Keratinocyte (primary cell): ENCODE data around the gene COX4I2. TPM values are rescaled to one million over a fixed set of nuclear protein-coding genes. Genes with fewer than 3 reads are reported as not detected.

Experiments
- DNase-seq: peaks from one replicate; pipeline ENCODE4 v3.0.0-alpha.2; 2011; ENCODE audit warnings: low read depth, missing footprints, low spot score
- FAIRE-seq: peaks from 2 replicates; lab custom pipeline; 2011; peaks lifted over from hg19 to GRCh38; lab: Jason Lieb, UNC
- H2AFZ ChIP-seq: 2 replicates; pipeline ENCODE4 v1.6.0; 2012; ENCODE audit warnings: low read length, control low read depth, inconsistent platforms; ENCODE audit not compliant: control insufficient read depth
- H3K27ac ChIP-seq: 2 replicates; pipeline ENCODE4 v1.5.1; 2011; ENCODE audit warnings: low read length; ENCODE audit not compliant: control insufficient read depth, insufficient read depth
- H3K27me3 ChIP-seq: 3 replicates; pipeline ENCODE4 v1.6.0; 2011; ENCODE audit warnings: low read length; ENCODE audit not compliant: control insufficient read depth, insufficient read depth; ENCODE audit errors: extremely low read depth
- H3K36me3 ChIP-seq, 2 experiments: 2 replicates in 1 of 2; 3 replicates in 1 of 2; pipeline ENCODE4 v1.5.1; 2011; ENCODE audit warnings: low read length in 2 of 2, mild to moderate bottlenecking in 1 of 2; ENCODE audit not compliant: control insufficient read depth in 2 of 2, insufficient read depth in 2 of 2; ENCODE audit errors: extremely low read depth in 1 of 2
- H3K4me1 ChIP-seq: 3 replicates; pipeline ENCODE4 v1.5.1; 2011; ENCODE audit warnings: low read length; ENCODE audit not compliant: control insufficient read depth, insufficient read depth; ENCODE audit errors: extremely low read depth
- H3K4me2 ChIP-seq: 3 replicates; pipeline ENCODE4 v1.6.0; 2011; ENCODE audit warnings: low read depth, low read length; ENCODE audit not compliant: control insufficient read depth, insufficient read depth; ENCODE audit errors: extremely low read depth
- H3K4me3 ChIP-seq, 3 experiments: fragments of 200-600 bp in 1 of 3; sonication (generic) in 1 of 3; 2 replicates in 2 of 3; 3 replicates in 1 of 3; pipeline ENCODE4 v1.5.1; 2011 to 2016; ENCODE audit warnings: low read length in 3 of 3, mild to moderate bottlenecking in 3 of 3, control low read depth in 2 of 3, inconsistent platforms in 1 of 3, low read depth in 1 of 3, mixed read lengths in 1 of 3, mixed run types in 1 of 3, moderate library complexity in 1 of 3; ENCODE audit not compliant: control insufficient read depth in 2 of 3, insufficient read depth in 2 of 3; ENCODE audit errors: extremely low read depth in 1 of 3
- H3K79me2 ChIP-seq: 2 replicates; pipeline ENCODE4 v1.6.0; 2012; ENCODE audit warnings: low read length; ENCODE audit not compliant: control insufficient read depth, insufficient read depth
- H3K9ac ChIP-seq: 3 replicates; pipeline ENCODE4 v1.6.0; 2011; ENCODE audit warnings: low read length; ENCODE audit not compliant: control insufficient read depth, insufficient read depth; ENCODE audit errors: extremely low read depth
- H3K9me1 ChIP-seq: 3 replicates; pipeline ENCODE4 v1.6.0; 2011; ENCODE audit warnings: low read length; ENCODE audit not compliant: control insufficient read depth, insufficient read depth; ENCODE audit errors: extremely low read depth
- H3K9me3 ChIP-seq: 2 replicates; pipeline ENCODE4 v1.5.1; 2012; ENCODE audit warnings: low read depth, low read length; ENCODE audit not compliant: control insufficient read depth
- H4K20me1 ChIP-seq: 3 replicates; pipeline ENCODE4 v1.6.0; 2011; ENCODE audit warnings: low read length; ENCODE audit not compliant: control insufficient read depth, insufficient read depth; ENCODE audit errors: extremely low read depth
- EZH2 ChIP-seq: IDR thresholded peaks from one replicate; pipeline ENCODE4 v1.6.1; 2012; ENCODE audit warnings: inconsistent platforms, mild to moderate bottlenecking, low read length, moderate library complexity
- dilution Hi-C: fragments of 300-500 bp; cut with MboI; formaldehyde crosslinking; loops from one replicate; pipeline ENCODE4 v1.7.0; 2020; ENCODE audit warnings: low sequenced_read_pairs; ENCODE audit not compliant: extremely low pct_ligation_motif_present
- polyA plus RNA-seq, 5 experiments: library from polyadenylated mRNA; depleted of rRNA in 3 of 5; stranded (reverse) in 3 of 5; stranded (forward) in 1 of 5; unstranded in 1 of 5; fragments of >200 nt; gene quantifications; 1 replicate in 1 of 5; 2 replicates in 3 of 5; 3 replicates in 1 of 5; pipeline versions ENCODE4 v1.2.1 to v1.2.3, GENCODE V29; 2011 to 2012; ENCODE audit warnings: missing spikeins in 2 of 5, low read depth in 1 of 5, low replicate concordance in 1 of 5
- TF ChIP-seq, protein P1 (sequence below), 3 experiments: IDR thresholded peaks in 1 of 3; conservative IDR thresholded peaks in 1 of 3; optimal IDR thresholded peaks in 1 of 3; 2 replicates in 2 of 3; 3 replicates in 1 of 3; pipeline versions ENCODE3 to v1.5.1; 2011; ENCODE audit warnings: low read length in 3 of 3, mild to moderate bottlenecking in 3 of 3, moderate library complexity in 2 of 3, control low read depth in 1 of 3, inconsistent platforms in 1 of 3; ENCODE audit not compliant: insufficient read depth in 2 of 3; ENCODE audit errors: extremely low read depth in 1 of 3

COX4I2 gene
- polyA plus RNA-seq, 1 donor (not counting 4 experiments of a cell fraction or from before 2014, with no cell fraction given), result not detected

GRCh38 chr20:31664696-31665354 is 27.1 kb downstream of the COX4I2 start:
- Histone ChIP-seq H3K4me1 (peaks cover 11% of the 10 kb centered on the region), H4K20me1 (peaks cover under 1% of the 10 kb centered on the region), H3K9ac (no peak overlapping the region), H3K27ac (no peak overlapping the region), H3K9me3 (no peaks in the 10 kb centered on the region), H3K79me2 (peaks cover 31% of the 10 kb centered on the region), H3K36me3 (peaks cover 30 to 37% of the 10 kb centered on the region in 2 experiments), H3K9me1 (no peaks in the 10 kb centered on the region), H3K27me3 (no peaks in the 10 kb centered on the region), H3K4me3 (no peak overlapping the region), H2AFZ (no peak overlapping the region), H3K4me2 (no peak overlapping the region)
- TF ChIP-seq, protein P1, sequence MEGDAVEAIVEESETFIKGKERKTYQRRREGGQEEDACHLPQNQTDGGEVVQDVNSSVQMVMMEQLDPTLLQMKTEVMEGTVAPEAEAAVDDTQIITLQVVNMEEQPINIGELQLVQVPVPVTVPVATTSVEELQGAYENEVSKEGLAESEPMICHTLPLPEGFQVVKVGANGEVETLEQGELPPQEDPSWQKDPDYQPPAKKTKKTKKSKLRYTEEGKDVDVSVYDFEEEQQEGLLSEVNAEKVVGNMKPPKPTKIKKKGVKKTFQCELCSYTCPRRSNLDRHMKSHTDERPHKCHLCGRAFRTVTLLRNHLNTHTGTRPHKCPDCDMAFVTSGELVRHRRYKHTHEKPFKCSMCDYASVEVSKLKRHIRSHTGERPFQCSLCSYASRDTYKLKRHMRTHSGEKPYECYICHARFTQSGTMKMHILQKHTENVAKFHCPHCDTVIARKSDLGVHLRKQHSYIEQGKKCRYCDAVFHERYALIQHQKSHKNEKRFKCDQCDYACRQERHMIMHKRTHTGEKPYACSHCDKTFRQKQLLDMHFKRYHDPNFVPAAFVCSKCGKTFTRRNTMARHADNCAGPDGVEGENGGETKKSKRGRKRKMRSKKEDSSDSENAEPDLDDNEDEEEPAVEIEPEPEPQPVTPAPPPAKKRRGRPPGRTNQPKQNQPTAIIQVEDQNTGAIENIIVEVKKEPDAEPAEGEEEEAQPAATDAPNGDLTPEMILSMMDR (optimal IDR thresholded peaks at IDR 0.05 in 1 of 3, IDR thresholded peaks at IDR 0.05 in 1 of 3, conservative IDR thresholded peaks at IDR 0.05 in 1 of 3; ENCODE audit: extremely low read depth in 1 of 3, insufficient read depth in 2 of 3, low read length in 3 of 3), result no peak
- no peak for TF ChIP-seq EZH2
- dilution Hi-C loops, result no loop called here
- FAIRE-seq (no peak), DNase-seq (no peak)

GRCh38 chr20:31665753-31666152 is 28.0 kb downstream of the COX4I2 start:
- no peak for DNase-seq
- Histone ChIP-seq H3K9me3 (no peaks in the 10 kb centered on the region), H4K20me1 (peaks cover 6% of the 10 kb centered on the region), H3K27ac (no peak overlapping the region), H2AFZ (no peak overlapping the region), H3K9ac (no peak overlapping the region), H3K4me3 (no peak overlapping the region), H3K9me1 (no peaks in the 10 kb centered on the region), H3K36me3 (peaks cover 38 to 42% of the 10 kb centered on the region in 2 experiments), H3K27me3 (no peaks in the 10 kb centered on the region), H3K4me1 (peaks cover 11% of the 10 kb centered on the region), H3K4me2 (no peak overlapping the region), H3K79me2 (peaks cover 40% of the 10 kb centered on the region)
- no peak for FAIRE-seq
- dilution Hi-C loops, result no loop called here
- TF ChIP-seq, protein P1 (optimal IDR thresholded peaks at IDR 0.05 in 1 of 3, IDR thresholded peaks at IDR 0.05 in 1 of 3, conservative IDR thresholded peaks at IDR 0.05 in 1 of 3; ENCODE audit: extremely low read depth in 1 of 3, insufficient read depth in 2 of 3, low read length in 3 of 3), result no peak
